HTERT RPE-1 (cell line): ENCODE results near the gene STOX2.

ENCODE experiments used
- in situ Hi-C: fragments of 300-500 bp; cut with MboI; formaldehyde crosslinking; loops from 4 replicates; pipeline ENCODE4 v1.14.3; 2020; ENCODE audit warnings: low sequenced_read_pairs

The STOX2 gene

DNA sequence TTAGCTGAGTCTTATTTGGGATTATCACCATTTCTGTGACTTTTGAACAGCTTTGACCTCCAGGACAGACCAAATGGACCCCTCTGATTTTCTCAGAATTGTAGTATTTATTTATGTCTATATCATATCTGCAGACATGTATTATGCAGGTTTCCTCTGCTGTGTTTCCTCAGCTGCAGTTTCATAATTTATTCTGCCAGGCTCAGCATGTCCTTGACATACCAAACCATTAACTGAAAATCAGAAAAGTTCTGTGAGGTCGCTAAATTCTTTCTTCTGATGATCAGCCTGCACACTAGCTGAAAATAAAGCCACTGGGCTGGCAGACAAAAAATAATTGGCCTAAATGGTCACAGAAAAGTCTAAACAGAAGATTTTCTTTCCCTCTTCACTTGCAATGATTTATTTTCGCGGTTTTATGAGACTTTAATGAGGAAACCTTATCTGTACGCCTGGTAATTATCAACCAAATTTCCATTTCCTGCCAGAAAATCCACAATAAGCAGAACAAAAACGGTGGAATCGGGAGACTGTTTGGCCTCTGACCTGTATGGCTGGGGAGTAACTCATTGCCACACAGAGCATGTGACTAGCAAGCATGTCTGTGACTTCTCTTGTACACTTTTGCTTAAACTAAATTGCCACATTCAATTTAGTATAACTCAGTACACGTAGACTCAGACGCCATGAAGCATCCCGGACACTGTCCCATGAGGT lies 161.6 kb downstream of the STOX2 start:
- in situ Hi-C loops, result no loop called here

DNA sequence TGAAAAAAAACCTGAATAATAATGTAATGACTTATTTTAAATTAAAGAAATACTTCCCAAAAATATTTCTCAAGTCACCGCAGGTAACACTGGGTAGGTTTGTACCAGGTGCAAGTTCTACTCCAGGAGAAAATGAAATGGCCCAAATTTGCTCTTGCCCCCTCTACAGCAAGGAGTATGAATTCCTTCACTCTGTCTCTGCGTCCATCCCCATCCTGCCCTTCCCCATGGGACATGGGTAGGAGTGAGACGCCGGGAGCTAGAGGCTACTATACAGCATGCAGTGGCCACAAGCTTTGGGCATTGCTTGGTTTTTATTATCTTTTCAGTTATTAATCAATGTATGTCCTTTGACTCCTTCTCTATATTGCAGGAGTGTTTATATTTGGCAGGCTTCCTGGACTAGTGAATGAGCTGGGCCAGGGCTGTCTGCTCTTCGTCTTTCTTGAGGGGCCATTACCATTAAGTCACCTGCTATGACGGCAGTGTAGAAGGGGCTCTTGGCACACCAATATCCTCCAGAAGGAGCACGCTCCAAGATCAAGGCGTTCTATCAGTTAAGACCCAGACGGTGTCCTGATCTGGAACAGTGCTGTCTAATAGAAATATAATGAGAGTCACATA lies 162.9 kb downstream of the STOX2 start:
- in situ Hi-C loops, result no loop called here
